Suprapubic skin (tissue), 3 donors: ENCODE measurements around the gene AIFM3.

ENCODE experiments used
- EP300 ChIP-seq: sonication (generic); formaldehyde crosslinking; IDR thresholded peaks from one replicate; pipeline ENCODE4 v1.6.1; 2017; ENCODE audit warnings: antibody characterized with exemption
- TF ChIP-seq, protein P1 (sequence below), 2 donors: fragments of 200-600 bp in 1 of 2; fragments of 450-650 bp in 1 of 2; sonication (generic) in 1 of 2; IDR thresholded peaks; one replicate each; pipeline ENCODE4 v1.5.1; 2016 to 2019; ENCODE audit warnings: antibody characterized with exemption in 2 of 2, mild to moderate bottlenecking in 1 of 2, moderate library complexity in 1 of 2

DNA sequence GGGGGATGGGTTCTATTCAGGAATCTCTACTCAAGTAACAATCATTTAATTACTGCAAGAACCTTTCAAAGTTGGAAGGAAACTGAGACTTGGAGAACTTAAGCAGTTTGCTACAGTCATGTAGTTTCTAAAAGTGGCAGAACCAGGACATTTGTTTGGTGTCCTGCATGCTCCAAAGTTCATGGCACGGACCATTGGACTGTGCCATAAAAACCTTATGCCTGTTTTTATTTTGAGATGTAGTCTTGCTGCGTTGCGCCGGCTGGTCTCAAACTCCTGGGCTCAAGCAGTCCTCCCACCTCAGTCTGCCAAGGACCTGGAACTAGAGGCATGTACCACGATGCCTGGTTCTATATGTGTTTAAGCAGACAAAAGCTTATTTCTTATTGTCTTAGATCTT lies 18.6 kb upstream of the AIFM3 start:
- no peak for TF ChIP-seq EP300
- TF ChIP-seq, protein P1, sequence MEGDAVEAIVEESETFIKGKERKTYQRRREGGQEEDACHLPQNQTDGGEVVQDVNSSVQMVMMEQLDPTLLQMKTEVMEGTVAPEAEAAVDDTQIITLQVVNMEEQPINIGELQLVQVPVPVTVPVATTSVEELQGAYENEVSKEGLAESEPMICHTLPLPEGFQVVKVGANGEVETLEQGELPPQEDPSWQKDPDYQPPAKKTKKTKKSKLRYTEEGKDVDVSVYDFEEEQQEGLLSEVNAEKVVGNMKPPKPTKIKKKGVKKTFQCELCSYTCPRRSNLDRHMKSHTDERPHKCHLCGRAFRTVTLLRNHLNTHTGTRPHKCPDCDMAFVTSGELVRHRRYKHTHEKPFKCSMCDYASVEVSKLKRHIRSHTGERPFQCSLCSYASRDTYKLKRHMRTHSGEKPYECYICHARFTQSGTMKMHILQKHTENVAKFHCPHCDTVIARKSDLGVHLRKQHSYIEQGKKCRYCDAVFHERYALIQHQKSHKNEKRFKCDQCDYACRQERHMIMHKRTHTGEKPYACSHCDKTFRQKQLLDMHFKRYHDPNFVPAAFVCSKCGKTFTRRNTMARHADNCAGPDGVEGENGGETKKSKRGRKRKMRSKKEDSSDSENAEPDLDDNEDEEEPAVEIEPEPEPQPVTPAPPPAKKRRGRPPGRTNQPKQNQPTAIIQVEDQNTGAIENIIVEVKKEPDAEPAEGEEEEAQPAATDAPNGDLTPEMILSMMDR (IDR thresholded peaks at IDR 0.05): no peak
